H9 (cell line): ENCODE results near the gene SPAG6. TPM values are rescaled to one million over a fixed set of nuclear protein-coding genes. Genes with fewer than 3 reads are reported as not detected.

Experiments
- DNase-seq: peaks from one replicate; pipeline ENCODE4 v3.0.0-alpha.2; 2017
- H2AFZ ChIP-seq: one replicate; pipeline ENCODE4 v1.6.1; 2013; ENCODE audit warnings: mild to moderate bottlenecking, low read length, control low read depth, moderate library complexity
- H2AK5ac ChIP-seq: 2 replicates; pipeline ENCODE4 v1.6.1; 2013; ENCODE audit warnings: low read length, control low read depth, mixed read lengths; ENCODE audit not compliant: insufficient read length
- H2BK120ac ChIP-seq: one replicate; pipeline ENCODE4 v1.6.1; 2013; ENCODE audit warnings: low read depth, mild to moderate bottlenecking, low read length, control low read depth, inconsistent platforms; ENCODE audit not compliant: poor library complexity, severe bottlenecking
- H2BK12ac ChIP-seq: 2 replicates; pipeline ENCODE4 v1.6.1; 2013; ENCODE audit warnings: low read length, control low read depth, mixed read lengths, low read depth; ENCODE audit not compliant: insufficient read length
- H2BK15ac ChIP-seq: 2 replicates; pipeline ENCODE4 v1.6.1; 2013; ENCODE audit warnings: low read depth, low read length, control low read depth
- H2BK20ac ChIP-seq: one replicate; pipeline ENCODE4 v1.6.1; 2013; ENCODE audit warnings: low read depth, mild to moderate bottlenecking, low read length, control low read depth, inconsistent platforms; ENCODE audit not compliant: poor library complexity, severe bottlenecking
- H2BK5ac ChIP-seq: 2 replicates; pipeline ENCODE4 v1.6.1; 2013; ENCODE audit warnings: low read length, control low read depth, mixed read lengths; ENCODE audit not compliant: insufficient read length
- H3K14ac ChIP-seq: 2 replicates; pipeline ENCODE4 v1.6.1; 2013; ENCODE audit warnings: low read length, control low read depth; ENCODE audit not compliant: insufficient read depth
- H3K18ac ChIP-seq: 2 replicates; pipeline ENCODE4 v1.6.1; 2013; ENCODE audit warnings: low read depth, mild to moderate bottlenecking, mixed read lengths, low read length, control low read depth; ENCODE audit not compliant: insufficient read length
- H3K23ac ChIP-seq: 2 replicates; pipeline ENCODE4 v1.6.1; 2013; ENCODE audit warnings: low read length, control low read depth, mixed read lengths, low read depth; ENCODE audit not compliant: insufficient read length
- H3K23me2 ChIP-seq: 2 replicates; pipeline ENCODE4 v1.6.1; 2013; ENCODE audit warnings: low read depth, mild to moderate bottlenecking, mixed read lengths, low read length, control low read depth; ENCODE audit not compliant: insufficient read length, poor library complexity, severe bottlenecking
- H3K27ac ChIP-seq: 2 replicates; pipeline ENCODE4 v1.5.1; 2013; ENCODE audit warnings: low read length, control low read depth, mixed read lengths, low read depth; ENCODE audit not compliant: insufficient read length
- H3K27me3 ChIP-seq: 2 replicates; pipeline ENCODE4 v1.6.1; 2013; ENCODE audit warnings: low read length, control low read depth, inconsistent platforms; ENCODE audit not compliant: insufficient read depth
- H3K4ac ChIP-seq: 2 replicates; pipeline ENCODE4 v1.6.1; 2013; ENCODE audit warnings: low read depth, mild to moderate bottlenecking, control low read depth, inconsistent platforms, low read length, moderate library complexity
- H3K4me1 ChIP-seq: 2 replicates; pipeline ENCODE4 v1.6.1; 2013; ENCODE audit warnings: low read length, control low read depth, inconsistent platforms; ENCODE audit not compliant: insufficient read depth
- H3K4me2 ChIP-seq: 2 replicates; pipeline ENCODE4 v1.6.1; 2013; ENCODE audit warnings: low read length, control low read depth, mixed read lengths; ENCODE audit not compliant: insufficient read length, insufficient read depth
- H3K56ac ChIP-seq: 2 replicates; pipeline ENCODE4 v1.6.1; 2013; ENCODE audit warnings: low read depth, mild to moderate bottlenecking, mixed read lengths, low read length, control low read depth; ENCODE audit not compliant: insufficient read length
- H3K79me1 ChIP-seq: 2 replicates; pipeline ENCODE4 v1.6.1; 2013; ENCODE audit warnings: low read depth, mild to moderate bottlenecking, moderate library complexity, low read length, control low read depth, inconsistent platforms; ENCODE audit not compliant: insufficient read depth, poor library complexity, severe bottlenecking
- H3K79me2 ChIP-seq: 2 replicates; pipeline ENCODE4 v1.6.1; 2013; ENCODE audit warnings: low read length, control low read depth, inconsistent platforms; ENCODE audit not compliant: insufficient read depth
- H3K9ac ChIP-seq: 2 replicates; pipeline ENCODE4 v1.6.1; 2013; ENCODE audit warnings: low read length, control low read depth, mixed read lengths; ENCODE audit not compliant: insufficient read length; ENCODE audit errors: extremely low read depth
- H3K9me3 ChIP-seq: one replicate; pipeline ENCODE4 v1.6.1; 2013; ENCODE audit warnings: low read depth, low read length, inconsistent platforms; ENCODE audit not compliant: control insufficient read depth
- H3T11ph ChIP-seq: one replicate; pipeline ENCODE4 v1.6.1; 2013; ENCODE audit warnings: mild to moderate bottlenecking, low read length, control low read depth, inconsistent platforms
- H4K20me1 ChIP-seq: one replicate; pipeline ENCODE4 v1.6.1; 2013; ENCODE audit not compliant: control insufficient read depth, insufficient read length, insufficient read depth
- H4K5ac ChIP-seq: 2 replicates; pipeline ENCODE4 v1.6.1; 2013; ENCODE audit warnings: low read depth, mild to moderate bottlenecking, mixed read lengths, low read length, control low read depth; ENCODE audit not compliant: insufficient read length
- H4K8ac ChIP-seq: replicated peaks from 2 replicates; pipeline ENCODE4 v1.6.1; 2013; ENCODE audit warnings: low read length, control low read depth, mixed read lengths, low read depth; ENCODE audit not compliant: insufficient read length
- H4K91ac ChIP-seq: 2 replicates; pipeline ENCODE4 v1.6.1; 2013; ENCODE audit warnings: low read depth, mild to moderate bottlenecking, moderate library complexity, mixed read lengths, low read length, control low read depth; ENCODE audit not compliant: insufficient read length
- H3K27ac Mint-ChIP-seq, 3 experiments: 2 replicates in 2 of 3; 3 replicates in 1 of 3; pipeline ENCODE4 v1.8.0; 2020 to 2021; ENCODE audit warnings: mixed read lengths in 3 of 3, mild to moderate bottlenecking in 1 of 3, moderate library complexity in 1 of 3
- H3K27me3 Mint-ChIP-seq: 2 replicates; pipeline ENCODE4 v1.8.0; 2021; ENCODE audit warnings: low read depth, mild to moderate bottlenecking, moderate library complexity, mixed read lengths
- H3K36me3 Mint-ChIP-seq, 3 experiments: 2 replicates in 2 of 3; 3 replicates in 1 of 3; pipeline ENCODE4 v1.8.0; 2020 to 2021; ENCODE audit warnings: low read depth in 3 of 3, mixed read lengths in 3 of 3; ENCODE audit not compliant: insufficient read depth in 1 of 3
- H3K4me1 Mint-ChIP-seq, 2 experiments: 2 replicates each; pipeline ENCODE4 v1.8.0; 2020; ENCODE audit warnings: mixed read lengths in 2 of 2
- H3K4me3 Mint-ChIP-seq, 2 experiments: 2 replicates in 1 of 2; 3 replicates in 1 of 2; pipeline ENCODE4 v1.8.0; 2020 to 2021; ENCODE audit warnings: mild to moderate bottlenecking in 2 of 2, mixed read lengths in 2 of 2, moderate library complexity in 1 of 2
- H3K9me3 Mint-ChIP-seq, 2 experiments: 2 replicates in 1 of 2; 3 replicates in 1 of 2; pipeline ENCODE4 v1.8.0; 2020; ENCODE audit warnings: mild to moderate bottlenecking in 2 of 2, mixed read lengths in 2 of 2, moderate library complexity in 1 of 2
- CTCF ChIP-seq: fragments of 200-600 bp; sonication (generic); conservative IDR thresholded peaks from 3 replicates; pipeline ENCODE4 v1.8.0; 2021; ENCODE audit warnings: antibody characterized with exemption, mild to moderate bottlenecking
- WGBS: extraction: QIAGEN DNeasy Blood & Tissue Kit; methylation state at CpG from one replicate; pipeline ENCODE4 v1.1.7; 2013; ENCODE audit warnings: missing lambda C conversion rate, low lambda C conversion rate, mixed read lengths; ENCODE audit not compliant: insufficient read length; ENCODE audit errors: extremely low coverage; 5-methylcytosine and 5-hydroxymethylcytosine counted together
- total RNA-seq: library from RNA; stranded (reverse); gene quantifications from 2 replicates; pipeline ENCODE4 v1.2.1, GENCODE V29; 2021

Gene SPAG6
- total RNA-seq, 1 experiment from 2014 or later = 0.24 TPM

- no peak overlapping the region for H3K18ac ChIP-seq
- H3K14ac ChIP-seq = no peak overlapping the region
- Mint-ChIP-seq H3K27ac (no peak overlapping the region), H3K36me3 (peaks cover 0 to 2% (median 0%) of the 10 kb centered on the region in 3 experiments; a peak in 1 of 7 replicates), H3K27me3 (peaks cover 80% of the 10 kb centered on the region), H3K9me3 (peaks cover 0 to 3% of the 10 kb centered on the region in 2 experiments; a peak in 3 of 5 replicates), H3K4me1 (peaks cover 18 to 36% of the 10 kb centered on the region in 2 experiments), H3K4me3 (peak overlapping the region; percentile 73 to 85)
- H3K23ac ChIP-seq = no peak overlapping the region
- H2BK12ac ChIP-seq = no peak overlapping the region
- H3K9me3 ChIP-seq = no peaks in the 10 kb centered on the region
- no peak overlapping the region for H2BK120ac ChIP-seq
- no peak for TF ChIP-seq CTCF
- H2AK5ac ChIP-seq = no peak overlapping the region
- whole genome bisulfite sequencing = no CpG with 5 or more reads among the region's 9 CpGs
- peak overlapping the region; percentile 53 for H3K4me2 ChIP-seq
- H4K20me1 ChIP-seq = no peaks in the 10 kb centered on the region
- no peak overlapping the region for H3T11ph ChIP-seq
- H2BK5ac ChIP-seq = no peak overlapping the region
- no peak overlapping the region for H4K8ac ChIP-seq
- H3K23me2 ChIP-seq = peaks cover 8% of the 10 kb centered on the region
- H4K5ac ChIP-seq = no peak overlapping the region
- H2BK15ac ChIP-seq = no peak overlapping the region
- DNase-seq = no peak
- no peak overlapping the region for H3K4ac ChIP-seq
- no peaks in the 10 kb centered on the region for H3K4me1 ChIP-seq
- no peaks in the 10 kb centered on the region for H3K79me1 ChIP-seq
- no peak overlapping the region for H3K27ac ChIP-seq
- no peak overlapping the region for H3K9ac ChIP-seq
- no peak overlapping the region for H3K56ac ChIP-seq
- H3K79me2 ChIP-seq = no peaks in the 10 kb centered on the region
- H4K91ac ChIP-seq = no peak overlapping the region
- H2BK20ac ChIP-seq = no peak overlapping the region
- peaks cover 34% of the 10 kb centered on the region for H3K27me3 ChIP-seq
- no peak overlapping the region for H2AFZ ChIP-seq
Observed at GRCh38 chr10:22317076-22317370, 28.3 kb upstream of the SPAG6 start.
